Adipose tissue (tissue), 3 donors: ENCODE results near the gene SDF4. TPM values are rescaled to one million over a fixed set of nuclear protein-coding genes. Genes with fewer than 3 reads are reported as not detected.

Experiments
- H3K27ac ChIP-seq: one replicate; pipeline ENCODE4 v1.5.1; 2013; ENCODE audit warnings: low read depth, low read length
- WGBS, 3 donors: extraction: QIAGEN DNeasy Blood & Tissue Kit; methylation state at CpG; one replicate each; pipeline ENCODE4 v1.1.7; 2013; 5-methylcytosine and 5-hydroxymethylcytosine counted together
- polyA plus RNA-seq, 3 donors: library from polyadenylated mRNA; stranded (reverse); fragments of 200-250 nt; gene quantifications; one replicate each; pipeline ENCODE4 v1.2.3, GENCODE V29; 2013
- donor health status: healthy with polysubstance abuse.
- donor health status: Bipolar disorder and iron deficiency.
- donor health status: healthy.

SDF4 gene
- polyA plus RNA-seq, 3 donors: 93.9 to 148 (median 101) TPM

GRCh38 chr1:1234180-1234808 is 2.5 kb upstream of the SDF4 start:
- WGBS, 3 donors: 93 to 96% (median 96%) methylated on average over 28 of the region's 28 CpGs

GRCh38 chr1:1233567-1233892 is 1.7 kb upstream of the SDF4 start:
- WGBS, 3 donors: 95 to 98% (median 97%) methylated on average over 15 of the region's 15 CpGs
- no peak overlapping the region for H3K27ac ChIP-seq

More at GRCh38 chr1:1234180-1234808, 2.5 kb upstream of the SDF4 start:
- no peak overlapping the region for H3K27ac ChIP-seq

GRCh38 chr1:1232796-1233566 is 1.2 kb upstream of the SDF4 start:
- H3K27ac ChIP-seq: no peak overlapping the region
- WGBS, 3 donors: 77 to 82% (median 80%) methylated on average over 79 to 98 of the region's 98 CpGs

GRCh38 chr1:1232208-1232795 is 501 bp upstream of the SDF4 start, which contains the start of gene B3GALT6:
TSS of gene B3GALT6 (plus strand) at chr1:1232237. CDS start at chr1:1232279, 42 bp downstream.
- H3K27ac ChIP-seq: no peak within 1 kb of the TSS

GRCh38 chr1:1230656-1231399 is 973 bp downstream of the SDF4 start:
- H3K27ac ChIP-seq: no peak overlapping the region
- WGBS, 3 donors: 11 to 16% (median 14%) methylated on average over 24 of the region's 24 CpGs

More at GRCh38 chr1:1232208-1232795, 501 bp upstream of the SDF4 start, which contains the start of gene B3GALT6:
- 8 to 22% (median 8%) methylated on average over 19 to 100 of the region's 100 CpGs for WGBS, 3 donors

- H3K27ac ChIP-seq: no peak overlapping the region
- WGBS, 3 donors: 81 to 92% (median 91%) methylated on average over 19 of the region's 19 CpGs
Measured at GRCh38 chr1:1229770-1230169, 2.0 kb downstream of the SDF4 start.

- no peak overlapping the region for H3K27ac ChIP-seq
- WGBS, 3 donors: 87 to 90% (median 89%) methylated on average over 28 of the region's 28 CpGs
Measured at GRCh38 chr1:1228596-1229321, 3.0 kb downstream of the SDF4 start.

- 95 to 97% (median 96%) methylated on average over 28 to 30 of the region's 30 CpGs for WGBS, 3 donors
- no peak overlapping the region for H3K27ac ChIP-seq
Measured at GRCh38 chr1:1228187-1228586, 3.6 kb downstream of the SDF4 start.

- 95 to 98% (median 96%) methylated on average over 15 to 25 of the region's 25 CpGs for WGBS, 3 donors
- no peak overlapping the region for H3K27ac ChIP-seq
Measured at GRCh38 chr1:1227386-1227785, 4.4 kb downstream of the SDF4 start.

- H3K27ac ChIP-seq: no peak overlapping the region
- WGBS, 3 donors: 90 to 95% (median 95%) methylated on average over 40 to 44 of the region's 44 CpGs
Measured at GRCh38 chr1:1226566-1227362, 5.0 kb downstream of the SDF4 start.

- H3K27ac ChIP-seq: no peak overlapping the region
- 76 to 85% (median 81%) methylated on average over 18 of the region's 18 CpGs for WGBS, 3 donors
Measured at GRCh38 chr1:1225913-1226312, 5.9 kb downstream of the SDF4 start.

- WGBS, 3 donors: 87 to 92% (median 89%) methylated on average over 33 to 34 of the region's 34 CpGs
- H3K27ac ChIP-seq: no peak overlapping the region
Measured at GRCh38 chr1:1225238-1225845, 6.5 kb downstream of the SDF4 start.

- 93 to 96% (median 94%) methylated on average over 21 of the region's 21 CpGs for WGBS, 3 donors
- H3K27ac ChIP-seq: no peak overlapping the region
Measured at GRCh38 chr1:1223891-1224290, 7.9 kb downstream of the SDF4 start.

- WGBS, 3 donors: 96 to 98% (median 97%) methylated on average over 14 to 15 of the region's 15 CpGs
- no peak overlapping the region for H3K27ac ChIP-seq
Measured at GRCh38 chr1:1223321-1223720, 8.5 kb downstream of the SDF4 start.

- 93 to 96% (median 93%) methylated on average over 44 of the region's 44 CpGs for WGBS, 3 donors
Measured at GRCh38 chr1:1222575-1223225, 9.1 kb downstream of the SDF4 start.

GRCh38 chr1:1221887-1222574 is 9.8 kb downstream of the SDF4 start:
- WGBS, 3 donors: 84 to 93% (median 86%) methylated on average over 23 to 30 of the region's 30 CpGs
- H3K27ac ChIP-seq: no peak overlapping the region

More at GRCh38 chr1:1222575-1223225, 9.1 kb downstream of the SDF4 start:
- no peak overlapping the region for H3K27ac ChIP-seq
